HG03571 (cell line): Measurements from ENCODE around the gene MAP3K7.
"Not testable (repeated sequence)": the region's sequence is repeated elsewhere in the genome, so short reads cannot be mapped to it uniquely, and the experiment has no call there.

ENCODE experiments used
- ATAC-seq: cut with Tn5 transposase; IDR thresholded peaks from one replicate; pipeline ENCODE4 v1.9.1; 2021; ENCODE audit not compliant: unreplicated experiment

MAP3K7 gene

GRCh38 chr6:90578894-90579549 lies 7.8 kb downstream of the MAP3K7 start:
- no peak for ATAC-seq

DNA sequence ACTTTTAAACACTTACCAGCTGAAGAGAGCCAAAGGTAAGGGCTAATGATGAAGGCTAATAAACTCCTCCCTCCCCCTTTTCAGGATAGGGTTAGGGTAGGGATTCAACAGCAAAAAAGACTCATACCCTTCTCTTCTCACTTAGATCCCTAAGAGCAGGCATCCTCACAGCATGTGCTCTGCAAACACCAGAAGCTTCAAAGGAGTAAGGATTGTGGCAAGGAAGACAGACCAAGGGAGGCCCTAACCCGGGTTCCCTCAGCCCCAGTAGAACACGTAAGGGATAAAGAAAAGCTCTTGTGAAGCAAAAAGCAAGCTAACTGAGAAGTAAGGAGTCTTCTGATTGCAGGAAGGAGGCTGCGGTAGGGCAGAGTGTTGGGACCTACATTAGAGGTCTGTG lies 11.6 kb downstream of the MAP3K7 start:
- ATAC-seq: no peak

GRCh38 chr6:90574610-90575009 lies 12.3 kb downstream of the MAP3K7 start:
- no peak for ATAC-seq

- ATAC-seq: no peak
Measured at GRCh38 chr6:90573624-90574023, 13.2 kb downstream of the MAP3K7 start.

- no peak for ATAC-seq
Measured at GRCh38 chr6:90572856-90573255, 14.0 kb downstream of the MAP3K7 start.

GRCh38 chr6:90569223-90569622 lies 17.6 kb downstream of the MAP3K7 start:
- ATAC-seq: no peak

- ATAC-seq: not testable (repeated sequence)
Measured at GRCh38 chr6:90567682-90568081, 19.2 kb downstream of the MAP3K7 start.

GRCh38 chr6:90562341-90562740 lies 24.5 kb downstream of the MAP3K7 start:
- ATAC-seq: not testable (repeated sequence)

DNA sequence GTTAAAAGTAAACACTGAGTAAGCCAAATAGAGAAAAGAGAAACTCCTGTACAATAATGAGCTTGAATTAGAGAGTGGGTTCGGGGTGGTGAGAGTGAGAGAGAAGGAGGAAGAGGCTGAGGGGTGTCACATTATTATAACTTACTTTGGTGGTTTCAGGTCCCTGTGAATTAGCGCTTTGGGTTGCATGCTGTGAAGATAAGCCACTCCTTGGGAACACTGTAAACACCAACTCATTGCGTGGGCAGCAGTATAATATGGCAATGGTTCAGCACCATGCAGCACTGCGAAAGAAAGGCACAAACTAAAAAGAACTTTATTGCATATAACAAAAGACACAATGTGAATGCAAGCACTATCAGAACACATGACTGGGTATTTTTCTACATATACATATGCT lies 26.9 kb downstream of the MAP3K7 start:
- no peak for ATAC-seq

DNA sequence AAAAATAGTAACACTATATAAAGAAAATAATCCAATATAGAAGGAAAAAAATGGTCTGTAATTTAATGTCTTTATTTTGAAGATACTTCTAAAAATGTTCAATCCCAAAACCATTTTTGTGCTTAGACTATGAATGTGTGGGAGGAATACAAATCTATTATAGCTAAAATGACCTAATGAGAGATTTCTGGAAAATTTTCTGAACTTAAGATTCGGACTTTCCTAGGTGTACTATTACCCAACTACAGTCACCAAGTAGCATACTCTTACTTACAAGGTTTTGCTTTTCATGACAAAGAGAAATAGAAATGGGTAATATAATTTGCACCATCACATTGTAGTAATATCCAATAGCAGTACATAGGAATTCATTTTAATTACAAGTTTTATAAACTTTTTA lies 29.9 kb downstream of the MAP3K7 start:
- no peak for ATAC-seq

GRCh38 chr6:90547991-90548390 lies 38.9 kb downstream of the MAP3K7 start:
- no peak for ATAC-seq

- no peak for ATAC-seq
Measured at GRCh38 chr6:90547079-90547478, 39.8 kb downstream of the MAP3K7 start.

- no peak for ATAC-seq
Measured at GRCh38 chr6:90545448-90545847, 41.4 kb downstream of the MAP3K7 start.

- no peak for ATAC-seq
Measured at GRCh38 chr6:90544741-90545140, 42.1 kb downstream of the MAP3K7 start.

DNA sequence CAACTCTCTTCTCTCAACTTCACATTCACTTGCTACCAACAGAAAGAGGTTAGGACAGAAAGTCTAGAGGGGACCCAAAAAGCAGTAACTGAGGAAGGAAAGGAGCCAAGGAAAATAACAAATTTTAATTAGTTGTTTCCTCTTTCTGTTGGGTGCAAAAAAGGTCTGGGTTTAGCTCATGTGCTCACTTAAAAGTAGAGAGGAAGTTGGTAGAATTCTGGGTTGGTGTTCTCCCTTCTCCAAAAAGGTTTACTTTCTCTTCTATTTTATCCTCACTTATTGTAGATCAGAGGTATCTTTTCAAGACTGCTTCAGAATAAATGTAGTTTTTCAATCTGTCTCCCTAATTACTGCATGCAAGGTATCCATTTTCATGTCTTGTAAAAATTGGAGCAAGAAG lies 42.8 kb downstream of the MAP3K7 start:
- ATAC-seq: no peak

- ATAC-seq: no peak
Measured at GRCh38 chr6:90541221-90541620, 45.7 kb downstream of the MAP3K7 start.

DNA sequence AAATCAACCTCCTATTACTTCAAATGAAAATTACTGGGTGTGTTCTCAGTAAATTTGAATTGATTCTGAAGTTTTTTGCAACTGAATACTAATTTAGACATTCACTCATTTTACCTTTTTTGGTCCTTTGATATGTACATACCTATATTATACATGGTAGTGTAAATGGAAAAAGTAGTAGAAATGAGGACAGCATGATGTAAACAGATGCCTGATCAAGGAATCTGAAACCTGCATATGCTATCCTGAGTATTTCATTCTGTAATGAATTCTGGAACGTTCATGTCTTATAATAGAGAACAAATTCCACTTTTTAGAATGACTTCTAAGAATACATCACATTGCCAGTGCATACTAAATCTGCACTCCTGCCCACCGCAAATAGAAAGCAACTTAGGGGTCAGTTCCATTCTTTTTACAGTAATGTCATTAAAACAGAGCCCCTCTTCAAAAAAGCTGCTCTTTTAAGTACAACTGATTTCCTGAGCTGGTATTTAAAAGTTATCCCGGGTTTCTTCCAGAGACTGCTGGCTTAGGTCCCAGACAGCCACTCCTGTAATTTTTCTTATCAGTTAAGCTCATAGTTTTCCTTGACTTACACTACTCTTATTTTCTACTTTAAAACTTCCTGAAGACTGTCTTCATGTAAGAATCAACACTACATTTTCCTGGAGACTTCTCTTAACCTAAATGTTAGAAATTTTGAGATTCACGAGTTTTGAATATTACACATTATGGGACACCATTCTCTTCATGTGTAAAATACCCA lies 48.4 kb downstream of the MAP3K7 start:
- no peak for ATAC-seq

- ATAC-seq: no peak
Measured at GRCh38 chr6:90537723-90538258, 49.1 kb downstream of the MAP3K7 start.

GRCh38 chr6:90537027-90537426 lies 49.8 kb downstream of the MAP3K7 start:
- no peak for ATAC-seq

- ATAC-seq: no peak
Measured at GRCh38 chr6:90536520-90536919, 50.4 kb downstream of the MAP3K7 start.

DNA sequence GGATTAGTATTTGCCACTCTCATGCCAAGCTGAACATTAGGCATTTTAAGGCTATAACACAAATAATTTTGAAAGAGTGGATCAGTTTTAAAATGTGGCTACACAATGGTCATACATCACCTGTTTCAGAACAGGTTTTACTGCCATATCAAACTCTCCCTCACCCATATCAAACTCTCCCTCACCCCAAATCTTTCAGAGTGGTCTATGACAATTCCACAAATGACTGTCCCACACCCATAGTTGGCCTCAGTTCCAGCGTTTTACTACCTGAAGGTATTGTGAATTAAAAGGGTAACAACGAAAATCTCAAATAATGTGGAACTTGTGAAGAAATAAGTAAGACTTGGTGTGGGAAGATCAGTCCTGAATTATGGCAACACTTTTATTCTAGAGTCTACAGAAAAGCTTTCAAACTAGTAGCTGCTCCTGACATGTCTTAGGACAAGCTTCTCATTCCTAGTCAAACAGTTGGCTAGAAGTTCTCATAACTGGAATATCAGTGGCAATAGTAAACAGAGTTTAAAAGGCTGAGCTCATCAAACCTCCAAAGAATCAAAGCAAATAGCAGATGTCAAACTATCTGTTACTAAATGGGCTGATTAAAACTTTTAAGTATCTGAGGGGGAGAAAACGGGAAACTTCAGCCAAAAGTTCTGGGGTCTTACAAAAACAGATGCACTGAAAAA lies 52.4 kb downstream of the MAP3K7 start:
- ATAC-seq: no peak
